MCF 10A (cell line): ENCODE data around the gene GALNS. TPM values are rescaled to one million over a fixed set of nuclear protein-coding genes. Genes with fewer than 3 reads are reported as not detected.
A peak's percentile ranks its signal among the peaks of the same experiment; 100 is the strongest.

ENCODE experiments used
- BruUV-seq: library from RNA; stranded (reverse); fragments of 400-500 nt; replicated peaks from 2 replicates; lab custom pipeline; 2021; lab: Mats Ljungman, UMichigan
- CTCF ChIA-PET: fragments of 300-600 bp; sonication (Branson Sonifier 250); formaldehyde crosslinking; extraction: SDS; loops from one replicate; lab custom pipeline; 2021; ENCODE audit warnings: antibody characterized with exemption, inconsistent platforms; lab: Yijun Ruan, JAX
- POLR2A ChIA-PET: fragments of 300-600, 350-650 bp; sonication (Branson Sonifier 250); formaldehyde crosslinking; extraction: SDS; loops from one replicate; lab custom pipeline; 2020; ENCODE audit warnings: antibody characterized with exemption, inconsistent platforms; lab: Yijun Ruan, JAX
- DNase-seq: peaks from one replicate; pipeline ENCODE4 v3.0.0-alpha.2; 2018; ENCODE audit not compliant: unreplicated experiment
- H3K27ac Mint-ChIP-seq: one replicate; pipeline ENCODE4 v1.8.0; 2022; ENCODE audit warnings: mild to moderate bottlenecking, low read depth, mixed read lengths; ENCODE audit not compliant: unreplicated experiment
- H3K27me3 Mint-ChIP-seq: one replicate; pipeline ENCODE4 v1.8.0; 2022; ENCODE audit warnings: mixed read lengths; ENCODE audit not compliant: insufficient read depth, unreplicated experiment
- H3K36me3 Mint-ChIP-seq: one replicate; pipeline ENCODE4 v1.8.0; 2022; ENCODE audit warnings: mild to moderate bottlenecking, moderate library complexity, mixed read lengths; ENCODE audit not compliant: insufficient read depth, unreplicated experiment
- H3K4me1 Mint-ChIP-seq: one replicate; pipeline ENCODE4 v1.8.0; 2022; ENCODE audit warnings: mixed read lengths; ENCODE audit not compliant: insufficient read depth, unreplicated experiment
- H3K4me3 Mint-ChIP-seq: one replicate; pipeline ENCODE4 v1.8.0; 2022; ENCODE audit warnings: mild to moderate bottlenecking, moderate library complexity, mixed read lengths; ENCODE audit not compliant: unreplicated experiment
- H3K9me3 Mint-ChIP-seq: one replicate; pipeline ENCODE4 v1.8.0; 2022; ENCODE audit warnings: mixed read lengths; ENCODE audit not compliant: unreplicated experiment
- intact Hi-C: fragments of 100-400 bp; cut with micrococcal nuclease; formaldehyde crosslinking; loops from 2 replicates; pipeline ENCODE4 v1.14.1; 2022
- total RNA-seq: library from RNA; stranded (reverse); gene quantifications from 2 replicates; pipeline ENCODE4 v1.2.3, GENCODE V29; 2022
- TF ChIP-seq, protein P1 (sequence below): fragments of 200-600 bp; IDR thresholded peaks from one replicate; pipeline ENCODE4 v1.8.0; 2022; ENCODE audit warnings: antibody characterized with exemption, mild to moderate bottlenecking; ENCODE audit not compliant: unreplicated experiment

GALNS gene
- total RNA-seq, 1 experiment from 2014 or later: 26.0 TPM

DNA sequence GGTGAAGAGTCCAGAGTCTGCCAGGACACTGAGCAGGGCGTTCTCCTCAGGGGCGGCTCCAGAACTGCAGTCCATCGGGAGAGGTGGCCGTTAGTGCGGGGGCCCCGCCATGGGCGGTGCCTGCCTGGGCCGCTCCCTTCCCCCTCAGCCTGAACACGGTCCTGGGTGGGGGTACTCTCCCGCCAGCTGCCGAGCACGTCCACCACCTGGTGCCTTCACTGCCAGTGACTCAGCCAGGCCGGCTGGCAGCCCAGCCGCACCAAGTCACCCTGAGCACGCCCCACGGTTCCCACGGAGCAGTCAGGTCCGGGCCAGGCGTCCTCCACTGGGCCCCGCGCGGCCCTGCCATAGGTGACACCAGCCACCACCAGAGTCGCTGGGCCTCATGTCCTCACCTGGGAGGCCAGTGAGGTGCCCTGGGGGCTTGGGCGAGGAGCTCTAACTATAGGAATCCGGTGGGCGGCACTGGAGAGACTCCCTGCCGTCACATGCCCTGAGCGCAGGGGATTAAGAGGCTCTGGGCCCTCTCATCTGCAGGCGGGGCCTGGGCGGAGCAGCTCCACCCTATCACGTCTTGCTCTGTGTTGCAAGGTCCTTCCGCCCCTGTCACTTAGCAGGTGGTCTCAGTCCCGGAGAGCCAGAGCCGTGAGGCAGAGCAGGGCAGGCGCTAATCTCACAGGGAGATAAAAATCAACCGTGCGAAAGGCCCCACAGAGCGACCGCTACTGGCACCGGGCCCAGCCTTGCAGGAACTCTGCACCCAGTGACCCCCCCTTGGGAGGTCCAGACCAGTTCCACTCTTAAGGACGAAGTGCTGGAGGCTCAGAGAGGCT is 86.1 kb downstream of the GALNS start:
- intact Hi-C loops: no loop called here
- BruUV-seq: no TSS peak
- H3K27me3 Mint-ChIP-seq: no peaks in the 10 kb centered on the region
- H3K27ac Mint-ChIP-seq: peak overlapping the region; percentile 61
- TF ChIP-seq, protein P1, sequence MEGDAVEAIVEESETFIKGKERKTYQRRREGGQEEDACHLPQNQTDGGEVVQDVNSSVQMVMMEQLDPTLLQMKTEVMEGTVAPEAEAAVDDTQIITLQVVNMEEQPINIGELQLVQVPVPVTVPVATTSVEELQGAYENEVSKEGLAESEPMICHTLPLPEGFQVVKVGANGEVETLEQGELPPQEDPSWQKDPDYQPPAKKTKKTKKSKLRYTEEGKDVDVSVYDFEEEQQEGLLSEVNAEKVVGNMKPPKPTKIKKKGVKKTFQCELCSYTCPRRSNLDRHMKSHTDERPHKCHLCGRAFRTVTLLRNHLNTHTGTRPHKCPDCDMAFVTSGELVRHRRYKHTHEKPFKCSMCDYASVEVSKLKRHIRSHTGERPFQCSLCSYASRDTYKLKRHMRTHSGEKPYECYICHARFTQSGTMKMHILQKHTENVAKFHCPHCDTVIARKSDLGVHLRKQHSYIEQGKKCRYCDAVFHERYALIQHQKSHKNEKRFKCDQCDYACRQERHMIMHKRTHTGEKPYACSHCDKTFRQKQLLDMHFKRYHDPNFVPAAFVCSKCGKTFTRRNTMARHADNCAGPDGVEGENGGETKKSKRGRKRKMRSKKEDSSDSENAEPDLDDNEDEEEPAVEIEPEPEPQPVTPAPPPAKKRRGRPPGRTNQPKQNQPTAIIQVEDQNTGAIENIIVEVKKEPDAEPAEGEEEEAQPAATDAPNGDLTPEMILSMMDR: no peak
- H3K4me1 Mint-ChIP-seq: peaks cover 32% of the 10 kb centered on the region
- peak overlapping the region; percentile 57 for H3K4me3 Mint-ChIP-seq
- ChIA-PET CTCF (interaction anchor here (0.7 to 4.2 kb wide), 4 partner anchors 10 to 981 kb away, joined by 3 to 19 read pairs (median 7); no protein-coding TSS in a partner anchor), POLR2A (interaction anchor here (0.5 to 4.7 kb wide), 7 partner anchors 11 to 545 kb away, joined by 3 to 57 read pairs (median 4); partner anchors contain the start of genes APRT, GALNS, PIEZO1 and TRAPPC2L)
- no peaks in the 10 kb centered on the region for H3K9me3 Mint-ChIP-seq
- H3K36me3 Mint-ChIP-seq: peaks cover 16% of the 10 kb centered on the region
- peak; percentile 82 for DNase-seq

DNA sequence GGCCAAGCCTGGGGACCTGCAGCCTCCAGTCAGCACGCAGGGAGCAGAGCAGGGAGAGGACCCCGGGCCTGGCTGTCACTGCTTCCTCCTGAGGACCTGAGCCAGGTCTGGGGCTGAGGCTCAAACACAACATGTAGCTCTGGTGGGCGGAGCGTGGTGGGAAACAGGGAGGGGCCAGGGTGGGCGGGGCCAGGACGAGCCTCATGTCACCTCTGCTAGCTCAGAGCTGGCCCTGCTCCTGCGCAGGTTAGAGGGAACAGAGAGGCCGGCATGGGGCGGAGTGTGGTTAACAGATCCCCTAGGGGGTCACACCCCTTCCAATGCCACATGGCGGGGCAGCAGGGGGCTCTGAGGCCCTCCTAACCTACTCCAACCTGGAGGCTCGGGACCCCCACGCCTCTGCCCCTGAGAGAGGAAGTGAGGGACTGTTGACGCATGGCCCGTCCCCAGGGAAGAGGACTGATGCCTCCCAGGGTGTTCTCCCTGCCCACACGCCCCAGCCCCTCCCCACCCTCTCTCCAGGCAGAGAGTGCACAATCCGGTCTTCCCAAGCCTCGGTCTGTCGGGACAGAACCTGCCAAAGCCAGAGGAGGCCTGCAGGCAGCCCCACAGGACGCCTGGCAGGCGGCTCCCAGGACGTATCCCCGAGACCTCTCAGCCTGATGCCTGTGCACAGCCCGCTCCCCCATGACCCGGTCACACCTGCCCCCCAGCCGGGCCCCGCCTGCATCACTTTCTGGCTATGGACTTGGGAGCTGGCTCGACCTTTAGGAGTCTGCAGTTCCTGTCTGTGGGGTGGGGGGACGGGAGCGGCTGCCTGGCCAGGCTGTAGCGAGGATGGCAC is 86.9 kb downstream of the GALNS start:
- peak overlapping the region; percentile 61 for H3K27ac Mint-ChIP-seq
- TF ChIP-seq, protein P1: no peak
- H3K9me3 Mint-ChIP-seq: no peaks in the 10 kb centered on the region
- CTCF ChIA-PET: interaction anchor here (0.7 to 1.1 kb wide), 2 partner anchors 11 to 982 kb away, joined by 3 to 4 read pairs; no protein-coding TSS in a partner anchor
- DNase-seq: no peak
- no peaks in the 10 kb centered on the region for H3K27me3 Mint-ChIP-seq
- intact Hi-C loops: no loop called here
- H3K4me1 Mint-ChIP-seq: peaks cover 32% of the 10 kb centered on the region
- no TSS peak for BruUV-seq
- H3K4me3 Mint-ChIP-seq: peak overlapping the region; percentile 57
- POLR2A ChIA-PET: interaction anchor here (1.2 to 4.7 kb wide), 4 partner anchors 12 to 88 kb away, joined by 4 to 57 read pairs (median 8); partner anchors contain the start of genes APRT, GALNS and TRAPPC2L
- peaks cover 21% of the 10 kb centered on the region for H3K36me3 Mint-ChIP-seq

DNA sequence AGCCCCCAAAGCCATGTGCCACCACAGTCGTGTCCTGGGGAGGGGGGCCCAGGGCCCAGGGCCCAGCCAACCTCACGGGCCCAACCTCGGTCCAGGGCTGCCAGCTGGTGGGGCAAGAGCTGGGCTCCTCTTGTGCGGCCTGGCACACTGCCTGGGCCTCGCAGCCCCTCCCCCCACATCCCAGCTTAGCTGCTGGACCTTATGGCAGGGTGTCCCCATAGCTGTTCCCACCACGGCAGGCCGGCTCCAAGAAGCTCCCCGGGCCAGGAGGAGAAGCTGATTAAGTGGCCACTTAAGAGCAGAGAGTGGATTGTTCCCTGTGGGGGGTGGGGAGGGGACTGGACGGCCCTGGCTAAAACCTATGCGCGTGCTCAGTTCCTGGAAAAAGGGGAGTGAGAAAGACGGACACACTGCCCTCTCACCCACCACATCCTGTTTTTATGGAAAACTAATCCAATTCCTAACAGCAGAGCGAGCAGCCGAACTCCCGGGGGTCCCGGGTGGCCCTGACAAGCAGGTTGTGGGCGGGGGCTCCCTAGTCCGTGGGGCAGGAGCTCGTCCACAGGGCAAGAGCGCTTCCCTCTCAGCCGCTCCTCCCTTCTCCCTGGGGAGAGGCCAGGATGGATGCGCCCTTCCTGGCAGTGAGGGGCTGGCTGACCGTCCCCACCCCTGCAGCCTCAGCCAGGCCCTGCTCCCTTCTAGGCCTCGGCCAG is 88.5 kb downstream of the GALNS start:
- POLR2A ChIA-PET: interaction anchor here (1.5 to 1.8 kb wide), 2 partner anchors 9 to 17 kb away, joined by 3 to 6 read pairs; partner anchors contain the start of gene PIEZO1
- H3K4me3 Mint-ChIP-seq: no peak overlapping the region
- H3K27ac Mint-ChIP-seq: peak overlapping the region; percentile 57
- TF ChIP-seq, protein P1: no peak
- H3K4me1 Mint-ChIP-seq: peaks cover 32% of the 10 kb centered on the region
- intact Hi-C loops: no loop called here
- no peak for DNase-seq
- H3K9me3 Mint-ChIP-seq: no peaks in the 10 kb centered on the region
- CTCF ChIA-PET: interaction anchor here (0.7 to 1.3 kb wide), 4 partner anchors 9 to 25 kb away, joined by 3 to 6 read pairs (median 3); no protein-coding TSS in a partner anchor
- peaks cover 32% of the 10 kb centered on the region for H3K36me3 Mint-ChIP-seq
- BruUV-seq: no TSS peak
- H3K27me3 Mint-ChIP-seq: no peaks in the 10 kb centered on the region
